Inflammatory macrophage treated with lipopolysaccharide for 1 hour (primary cell): ENCODE measurements around the gene COG8.

ENCODE experiments used
- DNase-seq, 2 donors: peaks; one replicate each; pipeline ENCODE4 v3.0.0-alpha.2; 2020 to 2022

Gene COG8

DNA sequence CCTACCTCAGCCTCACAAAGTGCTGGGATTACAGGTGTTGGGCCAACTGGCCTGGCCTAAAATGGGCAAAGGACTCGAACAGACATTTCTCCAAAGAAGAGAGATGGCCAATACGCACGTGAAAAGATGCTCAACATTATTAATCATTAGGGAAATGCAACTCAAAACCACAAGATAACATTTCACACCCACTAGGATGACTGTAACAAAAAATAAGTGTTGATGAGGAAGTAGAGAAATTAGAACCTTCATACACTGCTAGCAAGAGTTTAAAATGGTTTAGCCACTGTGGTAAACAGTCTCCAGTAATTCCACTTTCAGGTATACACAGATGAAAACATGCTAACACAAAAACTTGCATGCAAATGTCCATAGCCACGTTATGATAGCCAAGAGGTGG is 6.6 kb upstream of the COG8 start:
- peak; percentile 67 to 81 for DNase-seq

DNA sequence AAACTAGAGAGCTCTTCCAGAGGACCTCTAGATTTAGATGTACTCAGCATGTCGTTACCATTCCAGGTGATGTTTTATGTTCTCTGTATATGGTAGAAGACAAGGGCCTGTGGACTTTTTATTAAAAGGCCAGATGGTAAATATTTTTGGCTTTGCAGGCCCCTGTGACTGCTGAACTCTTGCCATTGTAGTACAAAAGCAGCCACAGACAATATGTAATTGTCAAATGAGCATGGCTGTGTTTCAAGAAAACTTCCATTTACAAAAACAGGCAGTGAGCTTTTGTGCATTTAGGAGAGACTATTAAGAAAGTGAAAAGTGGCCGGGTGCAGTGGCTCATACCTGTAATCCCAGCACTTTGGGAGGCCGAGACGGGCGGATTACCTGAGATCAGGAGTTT is 4.8 kb upstream of the COG8 start:
- DNase-seq: no peak

DNA sequence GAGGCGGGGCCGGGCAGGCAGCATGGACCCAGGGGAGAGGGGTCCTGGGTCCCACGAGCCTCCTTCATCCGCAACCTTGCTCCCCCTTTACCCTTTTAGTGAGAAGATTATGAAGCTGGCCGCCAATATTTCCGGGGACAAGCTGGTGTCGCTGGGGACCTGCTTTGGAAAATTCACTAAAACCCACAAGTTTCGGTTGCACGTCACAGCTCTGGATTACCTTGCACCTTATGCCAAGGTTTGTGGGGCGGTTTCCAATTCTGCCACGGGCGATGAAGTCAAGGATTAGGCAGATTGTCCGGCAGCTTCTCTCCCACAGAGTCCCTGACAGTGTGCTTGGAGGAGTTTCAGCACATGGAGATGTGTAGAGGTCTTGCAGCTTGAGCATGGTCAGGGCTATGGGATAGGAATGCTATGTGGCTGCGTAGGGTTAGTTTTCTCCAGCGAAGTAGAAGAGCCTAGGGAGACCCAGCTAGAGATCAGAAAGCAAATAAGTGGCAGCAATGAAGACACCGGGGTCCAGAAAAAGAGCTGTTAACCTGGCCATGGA is 806 bp upstream of the COG8 start:
- no peak for DNase-seq

DNA sequence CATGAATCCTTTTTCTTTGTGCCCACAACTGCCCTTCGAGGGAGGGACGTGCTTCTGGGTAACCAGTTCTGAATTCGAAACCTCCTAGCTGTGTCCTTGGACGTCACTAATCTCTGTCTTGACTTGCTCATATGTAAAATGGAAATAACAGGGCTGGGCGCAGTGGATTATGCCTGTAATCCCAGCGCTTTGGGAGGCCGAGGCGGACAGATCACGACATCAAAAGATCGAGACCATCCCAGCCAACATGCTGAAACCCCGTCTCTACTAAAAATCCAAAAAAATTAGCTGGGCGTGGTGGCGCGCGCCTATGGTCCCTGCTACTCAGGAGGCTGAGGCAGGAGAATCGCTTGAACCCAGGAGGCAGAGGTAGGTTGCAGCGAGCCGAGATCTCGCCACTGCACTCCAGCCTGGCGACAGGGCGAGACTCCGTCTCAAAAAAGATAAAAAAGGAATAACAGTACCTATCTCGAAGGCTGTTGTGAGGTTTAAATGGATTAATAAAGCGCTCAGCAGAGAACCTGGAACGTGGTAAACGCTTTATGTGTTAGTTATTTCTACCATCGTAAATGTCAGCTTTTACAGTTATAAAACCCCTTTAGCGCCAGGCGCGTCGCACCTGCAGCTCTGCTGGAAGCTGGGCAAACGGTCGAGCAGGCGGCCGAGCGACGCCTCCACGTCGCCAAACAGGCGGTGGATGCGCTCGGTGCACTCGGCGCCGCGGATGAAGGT is 641 bp downstream of the COG8 start:
- DNase-seq: no peak

DNA sequence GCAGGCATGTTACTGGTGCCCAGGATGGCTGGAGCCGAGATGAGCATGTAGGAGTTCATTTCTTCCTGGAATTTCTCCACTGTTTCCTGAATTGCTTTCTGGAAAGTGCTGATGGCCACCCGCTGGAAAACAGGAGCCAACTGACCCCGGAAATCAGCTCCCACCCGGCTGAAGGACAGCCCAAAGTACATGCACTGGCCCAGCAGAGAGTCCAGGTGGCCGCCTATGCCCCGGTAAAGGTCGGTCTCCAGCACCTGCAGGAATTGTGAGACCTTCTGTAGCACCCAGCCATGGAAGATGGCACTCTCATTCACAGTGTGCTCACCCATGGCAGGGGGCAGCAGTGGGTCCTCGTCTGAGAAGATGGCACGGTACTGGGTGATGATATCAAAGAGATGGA is 4.7 kb downstream of the COG8 start:
- DNase-seq: no peak

DNA sequence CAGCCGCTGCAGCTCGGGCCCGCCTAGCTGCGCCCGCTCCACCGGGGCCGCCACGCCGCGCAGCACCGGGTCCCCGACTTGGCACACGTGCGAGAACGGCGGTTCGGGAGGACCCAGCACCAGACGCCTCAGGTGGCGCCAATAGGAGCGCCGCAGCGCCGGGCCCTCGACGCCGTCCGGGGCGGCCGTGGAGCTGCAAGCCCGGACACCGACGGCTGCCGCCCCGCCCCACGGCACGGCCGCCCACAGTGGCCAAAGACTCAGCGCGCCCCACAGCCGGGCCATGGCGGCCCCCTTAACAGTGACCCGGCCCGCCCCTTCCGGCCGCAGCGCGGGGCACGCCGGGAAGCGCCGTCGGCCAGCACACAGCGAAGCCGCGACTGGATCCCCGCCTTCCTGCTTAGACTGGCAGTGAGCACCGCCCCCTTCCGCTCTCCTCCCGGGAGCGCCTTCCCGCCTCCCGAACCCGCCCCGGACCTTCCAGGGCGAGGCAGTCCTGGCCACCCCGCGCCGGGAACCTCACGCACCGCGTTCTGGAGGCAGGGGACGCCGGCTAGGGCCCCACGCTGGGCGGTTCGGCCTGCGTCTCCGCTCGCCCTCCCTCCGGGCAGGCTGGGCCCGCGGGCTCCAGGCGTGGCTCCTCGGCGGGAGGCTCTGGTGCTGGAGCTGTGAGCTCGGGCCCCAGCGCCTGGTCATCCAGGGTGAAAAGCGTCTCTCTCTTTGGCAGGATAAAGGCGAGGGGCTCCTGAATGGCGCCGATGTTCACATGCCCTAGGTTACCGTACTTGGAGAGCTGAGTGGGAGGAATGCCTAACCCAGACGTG is 8.9 kb downstream of the COG8 start, which contains the start of gene PDF:
PDF (minus strand) TSS at position 303 of the 824 bp plus-strand sequence; CDS start at position 285, 18 bp downstream.
- DNase-seq: peak; percentile 90

DNA sequence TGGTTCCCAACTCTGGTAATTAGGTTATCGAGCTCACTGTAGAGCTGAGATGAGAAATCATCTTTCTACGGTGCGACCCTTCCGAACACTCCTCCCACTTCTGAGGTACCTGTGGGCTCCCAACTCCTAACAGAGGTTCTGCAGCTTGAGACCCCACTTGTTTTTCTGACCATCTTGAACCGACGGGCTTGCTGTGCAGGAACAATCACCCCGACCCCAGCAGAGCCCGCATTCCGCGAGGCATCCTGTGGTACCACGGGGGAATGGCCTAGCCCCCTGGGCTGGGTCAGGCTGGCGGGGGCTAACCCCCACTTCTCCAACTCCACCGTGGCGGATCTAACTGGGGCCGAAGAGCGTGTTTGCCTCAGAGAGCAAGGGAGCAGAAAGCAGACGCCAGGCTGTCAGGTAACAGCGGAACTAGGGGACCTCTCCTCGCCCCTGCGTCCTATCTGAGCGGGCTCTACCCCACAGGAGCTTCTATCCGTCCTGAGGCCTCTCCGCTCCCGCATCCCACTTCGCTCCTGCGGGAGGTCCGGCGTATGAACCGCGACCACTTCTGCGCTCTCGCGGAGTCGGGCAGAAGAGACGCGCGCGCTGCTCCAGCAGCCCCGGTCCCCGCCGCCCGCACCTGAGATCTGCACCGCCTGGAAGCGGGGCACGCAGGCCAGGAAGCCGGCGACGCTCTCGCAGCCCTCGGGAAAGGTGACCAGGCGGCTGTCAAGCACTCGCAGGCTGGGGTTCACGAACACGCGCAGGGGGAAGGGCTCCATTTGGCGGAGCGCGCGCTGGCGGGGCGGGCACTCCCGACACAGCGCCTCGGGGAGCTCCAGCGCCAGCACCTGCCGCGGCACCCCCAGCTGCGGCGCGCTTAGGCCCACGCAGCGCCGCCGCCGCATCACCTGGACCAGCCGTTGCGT is 9.7 kb downstream of the COG8 start:
- DNase-seq: no peak

DNA sequence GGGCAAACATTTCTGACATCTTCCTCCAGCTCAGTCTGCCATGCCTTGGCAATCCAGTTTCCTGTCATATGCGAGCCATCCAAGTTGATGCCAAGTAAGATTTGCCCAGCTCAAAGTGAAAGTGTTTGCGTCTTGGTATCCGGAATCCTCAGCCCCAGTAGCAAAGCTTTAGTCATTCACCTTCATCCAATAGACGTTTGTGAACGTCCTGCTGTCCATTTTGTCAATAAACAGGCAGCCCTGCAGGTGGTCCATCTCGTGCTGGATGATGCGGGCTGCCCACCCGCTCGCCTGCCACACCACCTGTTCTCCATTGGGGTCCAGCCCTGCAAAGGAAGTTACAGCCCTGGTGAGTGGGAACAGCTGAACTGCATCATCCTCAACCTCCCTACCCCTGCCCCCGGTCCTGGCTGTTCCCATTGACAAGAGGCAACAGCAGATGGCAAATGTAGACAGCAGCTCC is 10.5 kb downstream of the COG8 start:
- no peak for DNase-seq

DNA sequence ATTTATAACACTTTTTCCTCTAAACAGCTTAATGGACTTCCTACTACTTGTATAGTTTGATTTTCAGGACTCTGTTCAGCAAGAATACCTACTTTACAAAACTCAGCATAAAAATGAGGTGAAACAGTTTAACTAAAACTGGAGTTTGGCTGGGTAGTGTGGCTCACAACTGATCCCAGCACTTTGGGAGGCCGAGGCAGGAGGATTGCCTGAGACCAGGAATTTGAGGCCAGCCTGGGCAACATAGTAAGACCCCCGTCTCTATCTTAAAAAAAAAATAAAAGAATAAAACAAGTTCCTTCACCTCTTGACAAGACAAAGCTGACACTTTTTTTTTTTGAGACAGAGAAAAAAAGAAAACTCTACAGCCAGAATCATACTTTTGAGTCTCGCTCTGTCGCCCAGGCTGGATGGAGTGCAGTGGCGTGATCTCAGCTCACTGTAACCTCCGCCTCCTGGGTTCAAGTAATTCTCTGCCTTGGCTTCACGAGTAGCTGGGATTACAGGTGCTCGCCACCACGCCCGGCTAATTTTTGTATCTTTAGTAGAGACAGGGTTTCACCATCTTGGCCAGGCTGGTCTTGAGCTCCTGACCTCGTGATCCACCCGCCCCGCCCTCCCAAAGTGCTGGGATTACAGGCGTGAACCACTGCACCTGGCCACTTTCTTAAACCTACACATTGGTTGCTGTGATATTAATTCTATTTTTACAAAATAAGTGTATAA is 11.6 kb downstream of the COG8 start:
- DNase-seq: no peak

DNA sequence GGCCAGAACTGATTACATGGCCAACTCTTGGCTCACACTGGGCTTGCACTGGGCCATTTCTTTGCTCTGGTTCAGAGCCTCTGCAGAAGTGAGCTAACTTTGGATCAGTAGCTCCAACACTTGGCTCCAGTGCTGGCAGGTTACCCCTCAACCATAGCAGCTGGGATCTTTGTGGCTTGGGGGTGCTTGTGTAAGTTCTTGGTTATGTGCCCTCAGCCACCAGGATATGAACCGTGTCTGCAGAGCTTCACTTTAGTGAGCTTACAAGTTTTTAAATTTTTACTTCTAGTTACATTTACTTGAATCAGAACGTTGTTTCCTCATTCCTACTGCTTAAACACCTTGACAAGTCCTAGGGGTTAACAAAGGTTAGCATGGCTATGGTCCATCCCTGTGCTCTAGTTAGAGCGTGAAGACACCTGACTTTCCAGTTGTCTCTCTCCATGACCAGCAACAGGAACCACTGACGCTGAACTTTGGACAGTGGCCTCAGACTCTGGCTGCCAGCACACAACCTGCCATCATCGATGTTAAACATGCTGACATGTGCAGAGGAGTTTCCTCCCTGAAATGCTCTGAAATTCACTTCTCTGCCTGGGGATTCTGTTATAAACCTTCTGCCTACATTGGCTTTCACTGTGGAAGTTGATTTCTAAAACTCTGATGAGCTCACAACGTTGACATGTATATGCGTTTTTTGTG is 13.0 kb downstream of the COG8 start:
- no peak for DNase-seq

DNA sequence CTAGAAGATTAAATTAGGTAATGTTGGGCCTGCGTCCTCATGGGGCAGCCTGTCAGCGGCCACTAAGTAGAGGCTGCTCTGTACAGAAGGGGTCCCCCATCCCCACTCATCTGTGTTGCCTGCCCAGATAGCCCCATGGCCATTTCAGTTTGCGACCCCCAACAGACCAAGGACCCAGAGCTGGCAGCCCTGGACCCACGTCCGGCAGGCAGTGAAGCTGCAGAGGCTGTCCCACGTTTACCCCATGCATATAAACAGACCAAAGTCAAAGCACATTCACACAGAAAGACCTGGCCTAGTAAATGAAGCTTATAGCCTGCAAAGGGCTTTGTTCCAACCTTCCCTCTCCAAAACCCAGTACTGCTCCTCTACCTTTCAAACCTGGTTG is 13.6 kb downstream of the COG8 start:
- DNase-seq: no peak

DNA sequence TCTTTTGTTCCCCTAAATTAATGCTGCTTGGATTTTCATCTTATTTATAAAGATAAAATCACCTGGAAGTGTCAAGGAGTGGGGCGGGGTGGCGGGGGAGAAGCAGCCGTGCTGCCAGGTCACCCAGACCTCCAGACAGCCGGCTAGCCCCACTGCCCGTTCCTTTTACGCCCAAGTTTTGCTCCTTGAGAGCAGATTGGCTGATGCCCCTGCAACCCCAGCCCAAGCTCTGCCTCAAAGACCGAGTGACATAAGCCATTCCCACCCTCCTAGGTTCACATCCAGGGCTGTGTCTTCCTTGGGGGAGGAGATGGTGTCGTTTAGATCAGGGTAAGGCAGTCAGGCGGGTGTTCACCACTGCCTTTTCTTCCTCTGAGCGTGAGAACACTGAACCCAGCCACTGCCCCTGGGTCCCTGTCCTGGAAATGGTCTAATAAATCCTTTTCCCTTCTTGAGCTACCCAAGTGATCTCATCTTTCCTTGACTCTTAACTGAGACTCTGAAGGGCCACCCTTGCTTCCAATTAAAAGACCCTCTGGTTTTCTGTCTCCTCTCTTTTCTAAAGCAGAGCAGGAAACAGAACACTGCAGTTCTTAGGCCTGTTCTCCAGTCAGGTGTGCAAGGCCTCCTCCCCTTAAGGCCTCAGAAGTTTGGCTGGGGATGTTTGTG is 14.6 kb downstream of the COG8 start:
- no peak for DNase-seq

DNA sequence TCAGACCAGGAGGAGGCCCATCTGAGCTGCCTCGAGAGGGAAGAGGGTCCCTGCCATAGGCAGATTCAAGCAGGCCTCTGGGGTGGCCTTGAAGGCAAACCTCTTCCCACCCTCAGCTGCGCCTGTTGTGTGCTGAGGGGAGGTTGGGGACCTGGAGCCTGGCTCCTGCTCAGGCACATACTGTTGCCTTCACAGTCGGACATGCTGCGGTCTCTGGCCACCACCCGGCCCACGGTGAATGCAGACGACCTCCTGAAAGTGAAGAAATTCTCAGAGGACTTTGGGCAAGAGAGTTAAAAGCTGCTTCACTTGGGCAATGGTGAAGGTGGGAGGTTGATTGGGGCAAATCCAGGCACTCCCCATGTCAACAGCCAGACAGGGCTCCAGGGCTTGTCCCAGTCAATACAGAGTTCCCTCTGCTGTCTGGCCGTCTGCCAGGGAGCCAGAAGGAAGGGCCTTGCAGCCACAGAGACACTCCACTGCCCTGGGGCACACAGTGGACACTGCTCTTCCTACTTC is 15.3 kb downstream of the COG8 start:
- peak; percentile 40 to 42 for DNase-seq

DNA sequence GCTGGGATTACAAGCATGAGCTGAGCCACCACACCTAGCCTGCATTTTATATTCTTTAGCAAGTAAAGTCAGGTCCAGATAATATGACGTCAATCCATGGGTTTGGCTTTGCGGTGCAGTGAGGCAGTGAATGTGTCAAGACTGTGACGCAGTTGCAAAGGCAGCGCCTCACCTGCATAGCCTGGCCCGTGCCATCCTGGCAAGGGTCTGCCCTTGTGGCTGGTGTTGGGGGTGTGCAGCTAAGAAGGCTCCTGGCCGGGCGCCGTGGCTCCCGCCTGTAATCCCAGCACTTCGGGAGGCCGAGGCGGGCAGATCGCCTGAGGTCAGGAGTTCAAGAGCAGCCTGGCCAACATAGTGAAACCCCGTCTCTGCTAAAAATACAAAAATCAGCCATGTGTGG is 15.9 kb downstream of the COG8 start:
- no peak for DNase-seq

DNA sequence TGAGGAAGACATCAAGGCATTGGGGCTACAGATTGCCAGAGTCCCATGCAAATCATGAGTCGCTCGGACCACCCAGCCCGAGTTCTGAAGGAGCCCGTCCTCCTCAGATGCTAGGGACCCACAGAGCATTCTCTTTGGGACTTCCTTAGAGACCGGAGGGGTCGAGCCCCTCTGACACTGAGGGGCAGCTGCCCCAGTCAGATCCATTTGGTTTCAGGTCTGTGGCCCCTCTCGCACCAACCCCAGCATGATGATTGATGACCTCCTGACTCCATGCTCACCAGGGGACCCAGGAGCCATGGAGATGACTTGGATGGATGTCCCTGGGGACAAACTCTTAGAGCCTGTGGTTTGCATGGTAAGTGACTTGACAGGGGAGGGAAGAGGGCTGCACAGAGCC is 17.0 kb downstream of the COG8 start:
- no peak for DNase-seq

DNA sequence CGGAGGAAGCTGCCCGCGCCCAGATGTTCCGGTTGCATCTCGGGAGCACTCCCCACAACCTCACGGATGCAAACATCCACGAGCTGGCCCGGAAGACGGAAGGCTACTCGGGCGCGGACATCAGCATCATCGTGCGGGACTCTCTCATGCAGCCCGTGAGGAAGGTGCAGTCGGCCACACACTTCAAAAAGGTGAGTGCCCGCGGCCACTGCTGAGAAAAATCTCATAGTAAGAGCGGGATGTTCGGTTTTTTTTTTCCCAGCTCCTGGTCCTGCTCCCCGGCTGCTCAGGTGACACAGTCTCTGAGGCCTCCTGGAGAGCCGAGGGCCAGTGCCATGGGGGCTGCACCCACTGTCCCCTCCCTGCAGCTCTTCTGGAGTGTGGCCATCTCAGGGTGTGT is 18.3 kb downstream of the COG8 start:
- DNase-seq: no peak

DNA sequence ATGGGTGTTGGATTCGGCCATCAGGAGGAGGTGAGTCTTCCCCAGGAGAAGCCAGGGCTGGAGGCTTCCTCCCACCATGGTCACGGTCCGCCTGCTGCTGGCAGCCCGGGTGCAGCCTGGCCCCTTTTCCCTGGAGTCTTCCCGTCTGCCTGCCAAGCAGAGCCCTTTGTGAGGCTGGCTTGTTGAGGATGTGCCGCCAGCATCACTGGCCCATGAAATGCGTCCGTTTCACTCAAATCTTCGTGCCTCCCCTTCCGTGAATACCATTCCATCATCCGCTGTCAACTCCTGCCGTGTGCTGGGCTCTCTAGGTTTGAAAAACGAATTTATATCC is 18.7 kb downstream of the COG8 start:
- DNase-seq: no peak

DNA sequence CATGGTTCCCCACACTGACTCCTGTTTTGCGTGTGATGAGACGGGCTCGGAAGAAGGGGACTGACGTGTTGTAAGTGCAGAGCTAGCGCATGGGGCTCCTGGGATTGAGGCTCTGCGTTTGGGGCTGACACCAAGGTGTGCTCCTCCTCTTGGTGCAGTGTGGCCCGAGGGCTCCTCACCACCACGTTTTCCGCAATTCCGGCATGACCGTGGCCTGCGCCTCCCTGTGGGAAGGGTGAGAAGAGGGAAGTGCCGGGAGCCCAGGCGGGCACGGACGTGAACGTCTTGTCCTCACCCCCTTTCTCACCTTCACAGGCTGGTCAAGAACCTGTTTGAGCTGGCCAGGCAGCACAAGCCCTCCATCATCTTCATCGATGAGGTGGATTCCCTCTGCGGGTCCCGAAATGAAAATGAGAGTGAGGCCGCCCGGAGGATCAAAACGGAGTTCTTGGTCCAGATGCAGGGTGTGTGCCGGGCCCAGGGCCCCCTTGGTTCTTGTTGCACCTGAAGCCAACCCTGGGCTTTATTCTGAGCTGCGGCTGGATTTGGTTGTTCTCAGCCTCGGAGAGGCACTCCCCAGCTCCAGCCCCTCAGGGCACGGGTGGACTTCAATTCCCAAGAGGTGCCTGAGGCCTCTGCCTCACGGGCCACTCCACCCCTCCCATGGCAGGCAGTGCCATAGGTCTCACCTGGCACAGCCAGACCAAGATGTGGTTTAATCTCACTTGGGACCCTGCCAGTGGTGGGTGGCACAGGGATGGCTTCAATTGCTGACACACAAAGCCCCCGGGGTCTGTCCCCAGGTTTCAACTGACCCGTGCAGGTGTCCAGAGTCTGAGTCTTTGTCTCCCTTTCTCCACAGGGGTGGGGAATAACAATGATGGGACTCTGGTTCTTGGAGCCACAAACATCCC is 19.3 kb downstream of the COG8 start:
- DNase-seq: no peak

DNA sequence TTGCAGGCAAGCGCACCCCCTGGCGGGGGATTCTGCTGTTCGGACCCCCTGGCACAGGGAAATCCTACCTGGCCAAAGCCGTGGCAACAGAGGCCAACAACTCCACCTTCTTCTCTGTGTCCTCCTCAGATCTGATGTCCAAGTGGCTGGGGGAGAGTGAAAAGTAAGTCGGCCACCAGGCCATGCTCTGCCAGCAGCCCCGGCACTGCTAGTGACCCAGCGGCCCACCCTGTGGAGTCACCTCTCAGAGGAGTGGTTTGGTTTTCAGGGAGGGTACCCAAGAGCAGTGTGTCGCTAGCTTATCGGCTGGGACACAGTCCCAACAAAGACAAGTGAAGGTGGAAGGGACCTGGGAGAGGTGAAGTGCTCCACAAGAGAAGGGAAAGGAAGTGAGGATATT is 20.0 kb downstream of the COG8 start:
- no peak for DNase-seq

DNA sequence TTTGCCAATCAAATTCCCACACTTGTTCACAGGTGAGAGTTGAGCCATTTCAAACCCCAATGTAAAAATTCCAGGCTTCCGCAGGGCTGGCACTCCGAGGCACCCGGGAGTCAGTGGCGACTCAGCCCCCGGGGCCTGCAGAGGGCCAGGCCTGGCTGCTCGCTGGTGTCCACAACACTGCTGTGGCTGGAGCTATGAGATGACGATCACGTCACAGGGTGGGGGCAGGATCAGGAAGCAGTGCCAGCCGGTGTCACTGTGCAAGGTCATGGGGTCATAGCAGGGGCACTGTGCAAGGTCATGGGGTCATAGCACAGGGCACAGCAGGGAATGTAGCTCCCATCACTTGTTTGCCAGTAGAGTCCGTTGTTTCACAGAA is 20.5 kb downstream of the COG8 start:
- DNase-seq: no peak
